Measurements from ENCODE around the gene KRTAP23-1. TPM values are rescaled to one million over a fixed set of nuclear protein-coding genes. Genes with fewer than 3 reads are reported as not detected.
A peak's percentile ranks its signal among the peaks of the same experiment; 100 is the strongest.

Gene KRTAP23-1
- total RNA-seq, 1 experiment from 2014 or later, result not detected

GRCh38 chr21:30337772-30338171 is 10.6 kb downstream of the KRTAP23-1 start:
- DNase-seq (ENCODE audit: unreplicated experiment), result no peak
- CTCF ChIA-PET, result interaction anchor here (0.6 to 5.5 kb wide), 3 partner anchors 96 to 905 kb away, joined by 4 to 47 read pairs (median 5); no protein-coding TSS in a partner anchor
- no peak overlapping the region for H3K4me3 Mint-ChIP-seq (ENCODE audit: unreplicated experiment)

DNA sequence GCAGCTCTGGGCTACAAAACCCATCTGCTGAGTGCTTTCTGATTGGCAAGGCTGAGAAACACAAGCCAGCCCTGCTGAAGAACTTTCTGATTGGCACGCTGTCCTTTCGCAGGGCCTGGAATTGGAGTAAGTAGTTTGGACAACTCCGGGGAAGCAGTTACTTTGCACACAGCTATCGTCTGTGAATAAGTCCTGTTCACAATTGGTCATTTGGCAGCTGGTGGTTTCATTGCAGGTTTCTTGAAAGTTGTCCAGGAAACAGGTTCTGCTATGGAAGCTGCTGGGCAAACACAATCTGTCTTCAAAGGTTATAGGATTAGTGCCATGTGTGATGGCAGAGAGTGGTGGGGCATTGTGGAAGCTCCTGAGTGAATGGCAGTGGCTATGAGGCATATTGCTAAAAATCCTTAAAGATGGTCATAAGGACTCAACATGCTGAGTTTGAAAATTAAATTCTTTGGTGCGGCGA is 11.1 kb downstream of the KRTAP23-1 start, which contains the start of gene KRTAP27-1:
TSS of gene KRTAP27-1 (minus strand) at position 419 of the 469 bp plus-strand sequence. CDS start at position 393, 26 bp downstream.
- no peak within 1 kb of the TSS for H3K4me3 Mint-ChIP-seq (ENCODE audit: unreplicated experiment)
- H3K27ac Mint-ChIP-seq (ENCODE audit: low read depth, unreplicated experiment), result no peak within 1 kb of the TSS
- no peak for TF ChIP-seq CTCF (IDR thresholded peaks at IDR 0.05; ENCODE audit: unreplicated experiment)
- ChIA-PET CTCF (interaction anchor here (0.6 to 1.2 kb wide), 2 partner anchors 97 to 904 kb away, joined by 4 to 5 read pairs; no protein-coding TSS in a partner anchor), POLR2A (interaction anchor here (0.6 kb wide), 1 partner anchor 8 kb away, joined by 3 read pairs; no protein-coding TSS in a partner anchor)
- H3K9me3 Mint-ChIP-seq (ENCODE audit: unreplicated experiment), result no peaks in the 10 kb centered on the region
- DNase-seq (ENCODE audit: unreplicated experiment), result no peak
- intact Hi-C loops (cut with micrococcal nuclease), result no loop called here
- BruUV-seq (replicated peaks), result no TSS peak
- H3K27me3 Mint-ChIP-seq (ENCODE audit: insufficient read depth, unreplicated experiment), result no peaks in the 10 kb centered on the region
- no peaks in the 10 kb centered on the region for H3K36me3 Mint-ChIP-seq (ENCODE audit: insufficient read depth, unreplicated experiment)
- peaks cover 25% of the 10 kb centered on the region for H3K4me1 Mint-ChIP-seq (ENCODE audit: insufficient read depth, unreplicated experiment)

More at GRCh38 chr21:30337772-30338171, 10.6 kb downstream of the KRTAP23-1 start:
- Mint-ChIP-seq H3K4me1 (ENCODE audit: insufficient read depth, unreplicated experiment) (peaks cover 25% of the 10 kb centered on the region), H3K36me3 (ENCODE audit: insufficient read depth, unreplicated experiment) (no peaks in the 10 kb centered on the region), H3K9me3 (ENCODE audit: unreplicated experiment) (no peaks in the 10 kb centered on the region), H3K27me3 (ENCODE audit: insufficient read depth, unreplicated experiment) (no peaks in the 10 kb centered on the region), H3K27ac (ENCODE audit: low read depth, unreplicated experiment) (no peak overlapping the region)
- no TSS peak for BruUV-seq (replicated peaks)
- TF ChIP-seq CTCF (IDR thresholded peaks at IDR 0.05; ENCODE audit: unreplicated experiment), result no peak
- intact Hi-C loops (cut with micrococcal nuclease), result no loop called here
- POLR2A ChIA-PET, result no interaction called here

- Mint-ChIP-seq H3K27me3 (ENCODE audit: insufficient read depth, unreplicated experiment) (no peaks in the 10 kb centered on the region), H3K9me3 (ENCODE audit: unreplicated experiment) (no peaks in the 10 kb centered on the region), H3K4me1 (ENCODE audit: insufficient read depth, unreplicated experiment) (peaks cover 25% of the 10 kb centered on the region), H3K4me3 (ENCODE audit: unreplicated experiment) (no peak overlapping the region), H3K27ac (ENCODE audit: low read depth, unreplicated experiment) (no peak overlapping the region), H3K36me3 (ENCODE audit: insufficient read depth, unreplicated experiment) (no peaks in the 10 kb centered on the region)
- ChIA-PET CTCF (no interaction called here), POLR2A (interaction anchor here (0.6 kb wide), 1 partner anchor 8 kb away, joined by 3 read pairs; no protein-coding TSS in a partner anchor)
- peak; percentile 16 for DNase-seq (ENCODE audit: unreplicated experiment)
- no TSS peak for BruUV-seq (replicated peaks)
- intact Hi-C loops (cut with micrococcal nuclease), result no loop called here
- no peak for TF ChIP-seq CTCF (IDR thresholded peaks at IDR 0.05; ENCODE audit: unreplicated experiment)
Measured at GRCh38 chr21:30336596-30336995, 11.8 kb downstream of the KRTAP23-1 start.

- BruUV-seq (replicated peaks), result no TSS peak
- H3K4me3 Mint-ChIP-seq (ENCODE audit: unreplicated experiment), result no peak overlapping the region
- no peak for DNase-seq (ENCODE audit: unreplicated experiment)
- no peak overlapping the region for H3K27ac Mint-ChIP-seq (ENCODE audit: low read depth, unreplicated experiment)
- H3K4me1 Mint-ChIP-seq (ENCODE audit: insufficient read depth, unreplicated experiment), result peaks cover 28% of the 10 kb centered on the region
- ChIA-PET CTCF (interaction anchor here (0.6 kb wide), 2 partner anchors 21 to 143 kb away, joined by 3 read pairs; no protein-coding TSS in a partner anchor), POLR2A (no interaction called here)
- intact Hi-C loops (cut with micrococcal nuclease), result no loop called here
- H3K9me3 Mint-ChIP-seq (ENCODE audit: unreplicated experiment), result no peaks in the 10 kb centered on the region
- H3K27me3 Mint-ChIP-seq (ENCODE audit: insufficient read depth, unreplicated experiment), result no peaks in the 10 kb centered on the region
- TF ChIP-seq CTCF (IDR thresholded peaks at IDR 0.05; ENCODE audit: unreplicated experiment), result no peak
- H3K36me3 Mint-ChIP-seq (ENCODE audit: insufficient read depth, unreplicated experiment), result no peaks in the 10 kb centered on the region
Measured at GRCh38 chr21:30333736-30334135, 14.7 kb downstream of the KRTAP23-1 start.
